SK-N-SH (cell line): ENCODE data around the gene C2orf42.

ENCODE experiments used
- TF ChIP-seq, protein P1 (sequence below): IDR thresholded peaks from 2 replicates; pipeline ENCODE4; 2012
- TF ChIP-seq, protein P2 (sequence below): fragments of 200-600 bp; sonication (generic); IDR thresholded peaks from 2 replicates; pipeline ENCODE4 v1.6.1; 2017; ENCODE audit warnings: antibody characterized with exemption, mild to moderate bottlenecking, moderate library complexity

DNA sequence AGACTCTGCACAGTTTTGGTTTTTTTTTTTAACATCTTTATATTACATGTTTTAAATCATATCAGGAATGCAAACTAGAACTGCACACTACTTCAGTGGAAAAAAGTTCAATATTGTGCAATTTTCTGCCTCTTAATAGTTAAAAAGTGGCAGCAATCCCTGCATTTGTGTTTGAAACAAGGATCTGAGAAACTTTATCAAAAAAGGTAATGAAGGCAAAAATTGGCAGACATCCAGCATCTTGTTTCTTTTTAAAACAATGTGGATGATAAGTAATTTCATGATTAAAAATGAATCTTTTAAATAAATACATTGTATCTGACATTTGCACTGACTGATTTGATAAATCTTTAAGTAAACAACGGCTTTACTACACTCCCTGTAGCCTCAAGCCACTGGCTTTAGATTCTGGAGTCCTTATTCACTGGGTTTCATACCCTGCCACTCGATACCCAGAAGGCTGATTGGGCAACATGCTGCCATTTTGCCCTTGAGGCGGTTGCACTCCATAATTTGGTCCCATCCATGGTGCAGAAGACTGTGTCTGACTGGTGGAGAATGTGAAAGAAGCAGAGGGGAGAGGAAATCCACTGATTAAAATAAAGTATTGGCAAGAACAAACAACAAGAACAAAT, 21.6 kb upstream of the C2orf42 start:
- TF ChIP-seq, protein P1, sequence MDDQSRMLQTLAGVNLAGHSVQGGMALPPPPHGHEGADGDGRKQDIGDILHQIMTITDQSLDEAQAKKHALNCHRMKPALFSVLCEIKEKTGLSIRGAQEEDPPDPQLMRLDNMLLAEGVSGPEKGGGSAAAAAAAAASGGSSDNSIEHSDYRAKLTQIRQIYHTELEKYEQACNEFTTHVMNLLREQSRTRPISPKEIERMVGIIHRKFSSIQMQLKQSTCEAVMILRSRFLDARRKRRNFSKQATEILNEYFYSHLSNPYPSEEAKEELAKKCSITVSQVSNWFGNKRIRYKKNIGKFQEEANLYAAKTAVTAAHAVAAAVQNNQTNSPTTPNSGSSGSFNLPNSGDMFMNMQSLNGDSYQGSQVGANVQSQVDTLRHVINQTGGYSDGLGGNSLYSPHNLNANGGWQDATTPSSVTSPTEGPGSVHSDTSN: no peak
- TF ChIP-seq, protein P2, sequence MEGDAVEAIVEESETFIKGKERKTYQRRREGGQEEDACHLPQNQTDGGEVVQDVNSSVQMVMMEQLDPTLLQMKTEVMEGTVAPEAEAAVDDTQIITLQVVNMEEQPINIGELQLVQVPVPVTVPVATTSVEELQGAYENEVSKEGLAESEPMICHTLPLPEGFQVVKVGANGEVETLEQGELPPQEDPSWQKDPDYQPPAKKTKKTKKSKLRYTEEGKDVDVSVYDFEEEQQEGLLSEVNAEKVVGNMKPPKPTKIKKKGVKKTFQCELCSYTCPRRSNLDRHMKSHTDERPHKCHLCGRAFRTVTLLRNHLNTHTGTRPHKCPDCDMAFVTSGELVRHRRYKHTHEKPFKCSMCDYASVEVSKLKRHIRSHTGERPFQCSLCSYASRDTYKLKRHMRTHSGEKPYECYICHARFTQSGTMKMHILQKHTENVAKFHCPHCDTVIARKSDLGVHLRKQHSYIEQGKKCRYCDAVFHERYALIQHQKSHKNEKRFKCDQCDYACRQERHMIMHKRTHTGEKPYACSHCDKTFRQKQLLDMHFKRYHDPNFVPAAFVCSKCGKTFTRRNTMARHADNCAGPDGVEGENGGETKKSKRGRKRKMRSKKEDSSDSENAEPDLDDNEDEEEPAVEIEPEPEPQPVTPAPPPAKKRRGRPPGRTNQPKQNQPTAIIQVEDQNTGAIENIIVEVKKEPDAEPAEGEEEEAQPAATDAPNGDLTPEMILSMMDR: no peak
